H1 (cell line): Measurements from ENCODE around the gene SH3BP2. TPM values are rescaled to one million over a fixed set of nuclear protein-coding genes. Genes with fewer than 3 reads are reported as not detected.

Source experiments
- CTCF ChIA-PET: fragments of 300-600 bp; sonication (Branson Sonifier 250); formaldehyde crosslinking; loops from one replicate; lab custom pipeline; 2021; ENCODE audit not compliant: partially characterized antibody; lab: Charles Lee
- POLR2A ChIA-PET: fragments of 300-600 bp; sonication (Branson Sonifier 250); formaldehyde crosslinking; loops from one replicate; lab custom pipeline; 2021; ENCODE audit warnings: inconsistent platforms; ENCODE audit not compliant: partially characterized antibody; lab: Charles Lee
- DNase-seq, 2 experiments: peaks; one replicate each; pipeline versions ENCODE4 v3.0.0 to v3.0.0-alpha.2; 2010 to 2022; ENCODE audit warnings: low spot score in 2 of 2, low read depth in 1 of 2, mixed read lengths in 1 of 2
- FAIRE-seq: peaks from 2 replicates; lab custom pipeline; 2011; peaks lifted over from hg19 to GRCh38; lab: Jason Lieb, UNC
- H2AFZ ChIP-seq: 2 replicates; pipeline ENCODE4 v1.8.1; 2012; ENCODE audit warnings: low read length, inconsistent platforms
- H2AK5ac ChIP-seq: 2 replicates; pipeline ENCODE4 v1.6.1; 2013; ENCODE audit warnings: low read depth, low read length
- H2BK120ac ChIP-seq: replicated peaks from 2 replicates; pipeline ENCODE3; 2013; ENCODE audit warnings: low read depth, low read length, inconsistent platforms
- H2BK12ac ChIP-seq: 2 replicates; pipeline ENCODE4 v1.6.1; 2013; ENCODE audit warnings: low read depth, low read length
- H2BK15ac ChIP-seq: 2 replicates; pipeline ENCODE4 v1.6.1; 2013; ENCODE audit warnings: low read length
- H2BK20ac ChIP-seq: 2 replicates; pipeline ENCODE4 v1.6.1; 2013; ENCODE audit warnings: low read length
- H2BK5ac ChIP-seq: 2 replicates; pipeline ENCODE4 v1.6.1; 2013; ENCODE audit warnings: low read depth, low read length
- H3K14ac ChIP-seq: 2 replicates; pipeline ENCODE4 v1.6.1; 2013; ENCODE audit warnings: inconsistent platforms; ENCODE audit not compliant: insufficient read length
- H3K18ac ChIP-seq: 2 replicates; pipeline ENCODE4 v1.6.1; 2013; ENCODE audit warnings: low read length; ENCODE audit errors: extremely low read depth
- H3K23ac ChIP-seq: 2 replicates; pipeline ENCODE4 v1.6.1; 2013; ENCODE audit warnings: inconsistent platforms; ENCODE audit not compliant: insufficient read length
- H3K23me2 ChIP-seq: 2 replicates; pipeline ENCODE4 v1.6.1; 2013; ENCODE audit warnings: low read depth, low read length
- H3K27ac ChIP-seq: 2 replicates; pipeline ENCODE4 v1.6.1; 2011; ENCODE audit warnings: low read depth, low read length, inconsistent platforms
- H3K27me3 ChIP-seq, 4 experiments: replicated peaks in 1 of 4; 1 replicate in 1 of 4; 2 replicates in 3 of 4; pipeline versions ENCODE4 v1.6.1 to v1.8.1; 2011 to 2013; ENCODE audit warnings: low read length in 3 of 4, mild to moderate bottlenecking in 3 of 4, inconsistent platforms in 2 of 4, mixed read lengths in 2 of 4, moderate library complexity in 1 of 4; ENCODE audit not compliant: control insufficient read depth in 3 of 4, insufficient read depth in 3 of 4; ENCODE audit errors: extremely low read depth in 1 of 4
- H3K36me3 ChIP-seq, 4 experiments: 2 replicates each; pipeline versions ENCODE4 v1.6.1 to v1.8.1; 2011 to 2013; ENCODE audit warnings: mild to moderate bottlenecking in 4 of 4, low read length in 3 of 4, moderate library complexity in 2 of 4, control low read depth in 1 of 4, inconsistent platforms in 1 of 4; ENCODE audit not compliant: insufficient read depth in 4 of 4, control insufficient read depth in 2 of 4
- H3K4ac ChIP-seq: replicated peaks from 2 replicates; pipeline ENCODE3; 2013; ENCODE audit warnings: low read length, low read depth, mixed read lengths, inconsistent platforms; ENCODE audit not compliant: insufficient read length
- H3K4me1 ChIP-seq, 4 experiments: replicated peaks in 1 of 4; 1 replicate in 1 of 4; 2 replicates in 3 of 4; pipeline versions ENCODE4 v1.6.1 to v1.8.1; 2011 to 2013; ENCODE audit warnings: low read length in 3 of 4, inconsistent platforms in 2 of 4, mixed read lengths in 1 of 4; ENCODE audit not compliant: insufficient read depth in 4 of 4, control insufficient read depth in 3 of 4
- H3K4me2 ChIP-seq, 2 experiments: 2 replicates each; pipeline versions ENCODE4 v1.6.1 to v1.8.1; 2011 to 2013; ENCODE audit warnings: low read depth in 2 of 2, low read length in 2 of 2, control low read depth in 1 of 2, inconsistent platforms in 1 of 2, mild to moderate bottlenecking in 1 of 2; ENCODE audit not compliant: insufficient read depth in 1 of 2
- H3K4me3 ChIP-seq, 4 experiments: fragments of 200-600, 300-600 bp in 1 of 4; sonication (generic), shearing (Covaris generic), sonication (Bioruptor Twin) in 1 of 4; 2 replicates each; pipeline versions ENCODE4 v1.5.1 to v1.8.1; 2011 to 2016; ENCODE audit warnings: low read length in 4 of 4, low read depth in 3 of 4, control low read depth in 2 of 4, inconsistent platforms in 2 of 4, mild to moderate bottlenecking in 2 of 4, mixed read lengths in 1 of 4, moderate library complexity in 1 of 4; ENCODE audit not compliant: insufficient read depth in 2 of 4; ENCODE audit errors: extremely low read depth in 1 of 4
- H3K56ac ChIP-seq: replicated peaks from 2 replicates; pipeline ENCODE3; 2013; ENCODE audit warnings: low read depth, mild to moderate bottlenecking, mixed read lengths, low read length, inconsistent platforms; ENCODE audit not compliant: insufficient read length
- H3K79me1 ChIP-seq: 2 replicates; pipeline ENCODE4 v1.6.1; 2013; ENCODE audit warnings: low read depth, low read length, control low read depth
- H3K79me2 ChIP-seq, 2 experiments: 2 replicates each; pipeline versions ENCODE4 v1.6.1 to v1.8.1; 2012 to 2013; ENCODE audit warnings: low read length in 2 of 2, mild to moderate bottlenecking in 2 of 2, inconsistent platforms in 1 of 2; ENCODE audit not compliant: insufficient read depth in 2 of 2, control insufficient read depth in 1 of 2
- H3K9ac ChIP-seq, 4 experiments: replicated peaks in 1 of 4; 1 replicate in 1 of 4; 2 replicates in 3 of 4; pipeline versions ENCODE4 v1.6.1 to v1.8.1; 2011 to 2013; ENCODE audit warnings: low read depth in 3 of 4, low read length in 3 of 4, control low read depth in 2 of 4, mild to moderate bottlenecking in 2 of 4, moderate library complexity in 2 of 4, inconsistent platforms in 1 of 4; ENCODE audit errors: extremely low read depth in 1 of 4
- H3K9me3 ChIP-seq, 2 experiments: 2 replicates each; pipeline versions ENCODE4 v1.6.1 to v1.8.1; 2012 to 2013; ENCODE audit warnings: mild to moderate bottlenecking in 2 of 2, moderate library complexity in 2 of 2, control low read depth in 1 of 2, inconsistent platforms in 1 of 2, low read depth in 1 of 2, low read length in 1 of 2, mixed read lengths in 1 of 2; ENCODE audit not compliant: insufficient read depth in 2 of 2
- H4K20me1 ChIP-seq, 2 experiments: replicated peaks in 1 of 2; 2 replicates each; pipeline versions ENCODE3 to v1.8.1; 2011 to 2013; ENCODE audit warnings: inconsistent platforms in 2 of 2, low read length in 2 of 2, mild to moderate bottlenecking in 1 of 2; ENCODE audit not compliant: insufficient read depth in 2 of 2, control insufficient read depth in 1 of 2
- H4K5ac ChIP-seq: 2 replicates; pipeline ENCODE4 v1.6.1; 2013; ENCODE audit warnings: low read length, low read depth, mixed read lengths, inconsistent platforms; ENCODE audit not compliant: insufficient read length
- H4K8ac ChIP-seq: 2 replicates; pipeline ENCODE4 v1.8.0; 2013; ENCODE audit warnings: mild to moderate bottlenecking, moderate library complexity, low read length, inconsistent platforms; ENCODE audit not compliant: insufficient read depth; ENCODE audit errors: extremely low read depth
- H4K91ac ChIP-seq: replicated peaks from 2 replicates; pipeline ENCODE3; 2013; ENCODE audit warnings: low read length, mixed read lengths, inconsistent platforms; ENCODE audit not compliant: insufficient read length
- BACH1 ChIP-seq: IDR thresholded peaks from 2 replicates; pipeline ENCODE4 v1.6.1; 2012; ENCODE audit warnings: low read length, improper control_type of control experiment
- BCL11A ChIP-seq, 2 experiments: IDR thresholded peaks; one replicate each; pipeline ENCODE4 v1.6.1; 2011; ENCODE audit warnings: low read depth in 2 of 2, low read length in 2 of 2, mild to moderate bottlenecking in 2 of 2
- CTBP2 ChIP-seq: IDR thresholded peaks from 2 replicates; pipeline ENCODE4 v1.7.0; 2011; ENCODE audit warnings: borderline replicate concordance, mild to moderate bottlenecking, moderate library complexity, mixed read lengths, low read length; ENCODE audit not compliant: insufficient read depth, insufficient read length
- GTF2F1 ChIP-seq: IDR thresholded peaks from 2 replicates; pipeline ENCODE4 v1.6.1; 2012; ENCODE audit warnings: low read depth, low read length, improper control_type of control experiment, borderline replicate concordance
- MAFK ChIP-seq: IDR thresholded peaks from 2 replicates; pipeline ENCODE4 v1.6.1; 2012; ENCODE audit warnings: low read depth, mild to moderate bottlenecking, improper control_type of control experiment, low read length
- NANOG ChIP-seq: IDR thresholded peaks from 2 replicates; pipeline ENCODE4 v1.6.1; 2011; ENCODE audit warnings: low read length, low read depth, mild to moderate bottlenecking, inconsistent platforms; ENCODE audit not compliant: insufficient read depth, poor library complexity, severe bottlenecking
- NRF1 ChIP-seq: IDR thresholded peaks from 2 replicates; pipeline ENCODE4 v1.6.1; 2011; ENCODE audit warnings: mild to moderate bottlenecking, low read depth, low read length, improper control_type of control experiment
- POU5F1 ChIP-seq: IDR thresholded peaks from 2 replicates; pipeline ENCODE4 v1.6.1; 2011; ENCODE audit warnings: low read depth, mild to moderate bottlenecking, low read length, moderate library complexity
- TBP ChIP-seq: IDR thresholded peaks from 2 replicates; pipeline ENCODE4 v1.6.1; 2011; ENCODE audit warnings: low read depth, low read length, improper control_type of control experiment
- WGBS, 2 experiments: shearing (Covaris generic) in 1 of 2; methylation state at CpG; one replicate each; pipeline versions ENCODE4 v1.1.6 to v1.1.7; 2013 to 2015; ENCODE audit warnings: low lambda C conversion rate in 2 of 2, mixed read lengths in 2 of 2, inconsistent platforms in 1 of 2, low coverage in 1 of 2, missing lambda C conversion rate in 1 of 2; ENCODE audit not compliant: insufficient replicate concordance in 2 of 2, insufficient coverage in 1 of 2, insufficient read length in 1 of 2; ENCODE audit errors: extremely low coverage in 1 of 2, missing lambda C conversion rate in 1 of 2; 5-methylcytosine and 5-hydroxymethylcytosine counted together
- polyA plus RNA-seq, 7 experiments: library from polyadenylated mRNA; depleted of rRNA in 3 of 7; stranded (reverse) in 5 of 7; unstranded in 2 of 7; fragments of >200 nt in 5 of 7; fragments of 200-250 nt in 2 of 7; gene quantifications; 1 replicate in 5 of 7; 2 replicates in 1 of 7; 4 replicates in 1 of 7; pipeline versions ENCODE4 v1.2.1 to v1.2.3, GENCODE V29; 2011 to 2013; ENCODE audit warnings: missing spikeins in 2 of 7, mixed read lengths in 2 of 7
- total RNA-seq: library from RNA; stranded (reverse); fragmentation: NEBNext Ultra II Directional; extraction: Animal tissue kit (Norgen Biotek cat#: 25700); gene quantifications from 2 replicates; pipeline ENCODE4 v1.2.1, GENCODE V29; 2021

The SH3BP2 gene
- total and polyA plus RNA-seq, 2 of the 8 experiments (the other 6 are each of a cell fraction or from before 2014, with no cell fraction given), result 27.4 to 31.4 TPM

DNA sequence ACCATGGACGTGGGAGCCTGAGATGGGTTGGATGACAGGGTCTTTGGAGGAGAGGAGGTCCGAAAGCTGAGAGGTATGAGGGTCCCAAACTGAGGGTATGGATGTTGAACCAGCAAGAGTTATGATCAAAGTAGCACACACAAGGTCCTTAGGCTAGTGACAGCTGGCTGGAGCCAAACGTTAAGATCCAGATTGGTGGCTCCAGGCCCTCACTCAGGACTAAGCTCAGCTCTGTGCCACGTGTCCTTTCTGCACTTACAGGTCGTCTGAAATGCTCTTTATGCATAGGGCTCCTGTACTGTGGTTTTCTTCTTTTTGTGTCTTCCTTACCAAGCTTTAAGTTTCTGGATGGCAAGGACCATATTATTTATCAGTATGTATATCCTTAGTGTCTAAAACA lies 86.1 kb downstream of the SH3BP2 start:
- no peak overlapping the region for H4K91ac ChIP-seq
- H2BK20ac ChIP-seq, result no peak overlapping the region
- CTCF ChIA-PET, result interaction anchor here (0.6 to 1.0 kb wide), 5 partner anchors 12 to 144 kb away, joined by 3 to 4 read pairs (median 3); no protein-coding TSS in a partner anchor
- no peak overlapping the region for H3K4ac ChIP-seq
- no peak overlapping the region for H3K4me3 ChIP-seq
- no peak overlapping the region for H3K9ac ChIP-seq
- H3K27ac ChIP-seq, result no peak overlapping the region
- H3K79me2 ChIP-seq, result peaks cover 0 to 16% of the 10 kb centered on the region in 2 experiments; a peak in 2 of 4 replicates
- H2AFZ ChIP-seq, result no peak overlapping the region
- WGBS, 2 experiments, result 82% methylated on average over 5 of the region's 5 CpGs; no CpG with 5 or more reads in 1 of the 2 experiments
- H3K4me2 ChIP-seq, result no peak overlapping the region
- H4K5ac ChIP-seq, result no peak overlapping the region
- H4K8ac ChIP-seq, result no peak overlapping the region
- DNase-seq (no peak), FAIRE-seq (no peak)
- peaks cover 0 to 22% (median 2%) of the 10 kb centered on the region in 4 experiments; a peak in 3 of 8 replicates for H3K36me3 ChIP-seq
- no peak overlapping the region for H3K18ac ChIP-seq
- H2BK12ac ChIP-seq, result no peak overlapping the region
- no peak overlapping the region for H3K56ac ChIP-seq
- H2BK15ac ChIP-seq, result no peak overlapping the region
- H3K4me1 ChIP-seq, result peaks cover 0 to 5% (median 2%) of the 10 kb centered on the region in 4 experiments; a peak in 4 of 7 replicates
- no peak overlapping the region for H2BK120ac ChIP-seq
- H3K14ac ChIP-seq, result no peak overlapping the region
- peaks cover 0 to 4% of the 10 kb centered on the region in 2 experiments for H4K20me1 ChIP-seq
- H3K9me3 ChIP-seq, result no peaks in the 10 kb centered on the region
- no peak overlapping the region for H3K23ac ChIP-seq
- H2AK5ac ChIP-seq, result no peak overlapping the region
- H2BK5ac ChIP-seq, result no peak overlapping the region
- TF ChIP-seq BACH1 (no peak), GTF2F1 (no peak), CTBP2 (no peak), MAFK (no peak), POU5F1 (no peak), NANOG (no peak), BCL11A (IDR thresholded peaks at IDR 0.05; ENCODE audit: low read depth in 2 of 2, low read length in 2 of 2) (no peak), NRF1 (no peak), TBP (no peak)
- no peaks in the 10 kb centered on the region; the same call in none of the 2 replicates for H3K79me1 ChIP-seq
- H3K23me2 ChIP-seq, result no peaks in the 10 kb centered on the region
- no peaks in the 10 kb centered on the region for H3K27me3 ChIP-seq
- POLR2A ChIA-PET, result interaction anchor here (0.8 to 1.2 kb wide), 2 partner anchors 15 to 41 kb away, joined by 3 to 4 read pairs; no protein-coding TSS in a partner anchor
